NT2/D1 (cell line): Measurements from ENCODE around the gene TMUB2.
"Not testable (repeated sequence)": the region's sequence is repeated elsewhere in the genome, so short reads cannot be mapped to it uniquely, and the experiment has no call there.

Experiments
- DNase-seq: peaks from one replicate; pipeline ENCODE4 v3.0.0-alpha.2; 2011; ENCODE audit warnings: low read depth, low spot score
- H3K27me3 ChIP-seq: 2 replicates; pipeline ENCODE4 v1.6.0; 2011; ENCODE audit warnings: mild to moderate bottlenecking; ENCODE audit not compliant: insufficient read length, insufficient read depth
- H3K36me3 ChIP-seq: 2 replicates; pipeline ENCODE4 v1.6.1; 2011; ENCODE audit warnings: mild to moderate bottlenecking, low read length, mixed read lengths; ENCODE audit not compliant: insufficient read depth, insufficient read length
- H3K4me1 ChIP-seq: 2 replicates; pipeline ENCODE4 v1.5.1; 2011; ENCODE audit not compliant: insufficient read depth, insufficient read length
- H3K4me3 ChIP-seq: 2 replicates; pipeline ENCODE4 v1.5.1; 2011; ENCODE audit warnings: low read depth; ENCODE audit not compliant: insufficient read length
- H3K9ac ChIP-seq: 2 replicates; pipeline ENCODE4 v1.6.0; 2011; ENCODE audit warnings: low read depth; ENCODE audit not compliant: insufficient read length
- H3K9me3 ChIP-seq: 2 replicates; pipeline ENCODE4 v1.5.1; 2011; ENCODE audit warnings: mild to moderate bottlenecking, low read length; ENCODE audit not compliant: insufficient read depth
- SUZ12 ChIP-seq: IDR thresholded peaks from 2 replicates; pipeline ENCODE4 v1.6.1; 2011; ENCODE audit not compliant: insufficient read length, insufficient read depth; ENCODE audit errors: extremely low read depth
- YY1 ChIP-seq: IDR thresholded peaks from 2 replicates; pipeline ENCODE4 v1.6.1; 2011; ENCODE audit not compliant: insufficient read length, insufficient read depth
- ZNF274 ChIP-seq: IDR thresholded peaks from 2 replicates; pipeline ENCODE4 v1.6.1; 2011; ENCODE audit warnings: mild to moderate bottlenecking, low read depth, low read length

TMUB2 gene

DNA sequence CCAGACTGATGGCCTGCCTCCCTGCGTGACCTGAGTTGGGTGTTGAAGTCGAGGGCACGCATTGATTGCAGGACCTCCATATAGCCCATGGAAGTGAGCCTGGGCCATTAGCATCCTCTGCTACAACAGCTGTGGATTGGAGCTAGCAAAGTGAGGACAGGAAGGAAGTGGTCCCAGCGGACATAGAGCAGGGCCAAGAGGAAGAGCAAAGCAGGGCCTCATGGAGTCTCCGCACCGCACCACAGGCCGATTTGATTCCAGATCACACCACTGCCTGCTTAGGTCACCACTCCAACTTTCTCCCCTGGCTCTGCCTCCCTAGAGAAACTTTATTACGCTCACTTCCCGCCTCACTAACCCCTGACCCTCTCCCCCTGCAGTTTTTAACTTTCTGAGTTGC, 43.4 kb downstream of the TMUB2 start:
- no peaks in the 10 kb centered on the region for H3K36me3 ChIP-seq
- no peaks in the 10 kb centered on the region for H3K27me3 ChIP-seq
- H3K9ac ChIP-seq: no peak overlapping the region
- H3K4me1 ChIP-seq: peaks cover 3% of the 10 kb centered on the region
- no peaks in the 10 kb centered on the region for H3K9me3 ChIP-seq
- no peak for DNase-seq
- TF ChIP-seq YY1: no peak
- TF ChIP-seq SUZ12: no peak
- TF ChIP-seq ZNF274: no peak
- no peak overlapping the region for H3K4me3 ChIP-seq

GRCh38 chr17:44232061-44232460, 45.3 kb downstream of the TMUB2 start:
- H3K9ac ChIP-seq: no peak overlapping the region
- H3K9me3 ChIP-seq: no peaks in the 10 kb centered on the region
- no peak for DNase-seq
- H3K4me1 ChIP-seq: peaks cover 5% of the 10 kb centered on the region
- H3K4me3 ChIP-seq: no peak overlapping the region
- no peaks in the 10 kb centered on the region for H3K27me3 ChIP-seq
- H3K36me3 ChIP-seq: no peaks in the 10 kb centered on the region
- TF ChIP-seq ZNF274: no peak
- TF ChIP-seq SUZ12: no peak

DNA sequence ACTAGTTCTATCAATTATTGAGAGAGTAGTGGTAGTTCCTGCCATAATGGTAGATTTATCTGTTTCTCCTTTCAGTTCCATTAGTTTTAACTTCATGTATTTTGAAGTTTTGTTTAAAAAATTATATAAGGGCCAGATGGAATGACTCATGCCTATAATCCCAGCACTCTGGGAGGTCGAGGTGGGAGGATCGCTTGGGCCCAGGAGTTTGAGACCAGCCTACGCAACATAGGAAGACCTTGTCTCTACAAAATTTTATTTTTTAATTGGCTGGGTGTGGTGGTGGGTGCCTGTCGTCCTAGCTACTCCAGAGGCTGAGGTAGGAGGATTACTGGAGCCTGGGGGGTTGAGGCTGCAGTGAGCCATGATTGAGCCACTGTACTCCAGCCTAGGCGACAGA, 46.8 kb downstream of the TMUB2 start:
- peaks cover 3% of the 10 kb centered on the region for H3K4me1 ChIP-seq
- H3K36me3 ChIP-seq: no peaks in the 10 kb centered on the region
- H3K4me3 ChIP-seq: no peak overlapping the region
- DNase-seq: no peak
- no peaks in the 10 kb centered on the region for H3K27me3 ChIP-seq
- H3K9ac ChIP-seq: no peak overlapping the region
- H3K9me3 ChIP-seq: no peaks in the 10 kb centered on the region; the same call in 1 of the 2 replicates
- TF ChIP-seq YY1: no peak
- TF ChIP-seq ZNF274: no peak
- TF ChIP-seq SUZ12: no peak

- DNase-seq: no peak
- no peak for TF ChIP-seq YY1
- no peak for TF ChIP-seq ZNF274
- no peak for TF ChIP-seq SUZ12
- H3K9me3 ChIP-seq: no peaks in the 10 kb centered on the region; the same call in 1 of the 2 replicates
- no peaks in the 10 kb centered on the region for H3K36me3 ChIP-seq
- no peak overlapping the region for H3K9ac ChIP-seq
- peaks cover 3% of the 10 kb centered on the region for H3K4me1 ChIP-seq
- no peak overlapping the region for H3K4me3 ChIP-seq
- H3K27me3 ChIP-seq: no peaks in the 10 kb centered on the region
These were observed 48.8 kb downstream of the TMUB2 start for GRCh38 chr17:44235583-44235936.

GRCh38 chr17:44236444-44236991, 49.7 kb downstream of the TMUB2 start:
- H3K4me1 ChIP-seq: peaks cover 3% of the 10 kb centered on the region
- no peaks in the 10 kb centered on the region; the same call in 1 of the 2 replicates for H3K9me3 ChIP-seq
- DNase-seq: no peak
- H3K9ac ChIP-seq: no peak overlapping the region
- no peak overlapping the region for H3K4me3 ChIP-seq
- H3K27me3 ChIP-seq: no peaks in the 10 kb centered on the region
- H3K36me3 ChIP-seq: no peaks in the 10 kb centered on the region
- TF ChIP-seq ZNF274: no peak
- no peak for TF ChIP-seq YY1
- TF ChIP-seq SUZ12: no peak

DNA sequence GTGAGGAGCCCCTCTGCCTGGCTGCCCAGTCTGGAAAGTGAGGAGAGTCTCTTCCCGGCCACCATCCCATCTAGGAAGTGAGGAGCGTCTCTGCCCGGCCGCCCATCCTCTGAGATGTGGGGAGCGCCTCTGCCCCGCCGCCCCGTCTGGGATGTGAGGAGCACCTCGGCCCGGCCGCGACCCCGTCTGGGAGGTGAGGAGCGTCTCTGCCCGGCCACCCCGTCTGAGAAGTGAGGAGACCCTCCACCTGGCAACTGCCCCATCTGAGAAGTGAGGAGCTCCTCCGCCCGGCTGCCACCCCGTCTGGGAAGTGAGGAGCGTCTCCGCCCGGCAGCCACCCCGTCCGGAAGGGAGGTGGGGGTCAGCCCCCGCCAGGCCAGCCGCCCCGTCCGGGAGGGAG, 51.1 kb downstream of the TMUB2 start:
- H3K9me3 ChIP-seq, H3K9ac ChIP-seq, H3K4me1 ChIP-seq, H3K27me3 ChIP-seq, H3K4me3 ChIP-seq, DNase-seq, H3K36me3 ChIP-seq: not testable (repeated sequence)

DNA sequence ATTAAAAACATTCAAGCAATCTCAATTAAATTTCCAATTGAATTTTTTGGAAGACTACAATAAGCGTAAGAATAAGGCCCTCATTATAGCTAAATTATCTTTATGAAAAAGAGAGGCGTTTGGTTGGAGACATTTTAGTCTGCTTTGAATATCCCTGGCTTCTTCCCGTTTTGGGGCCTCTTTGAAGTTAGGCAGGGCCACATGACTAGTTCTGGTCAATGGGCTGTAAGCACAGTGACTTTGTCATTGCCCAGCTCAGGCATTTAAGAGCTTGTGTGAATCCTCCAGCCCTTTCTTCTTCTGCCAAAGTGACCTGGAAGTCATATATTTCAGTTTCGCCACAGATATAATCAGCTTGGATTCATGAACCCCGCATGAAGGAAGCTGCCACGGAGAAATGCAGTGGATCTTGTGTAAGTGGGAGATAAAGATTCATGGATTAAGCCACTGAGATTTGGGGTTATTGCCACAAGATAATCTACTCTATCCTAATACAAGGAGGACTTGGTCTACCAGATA, 54.4 kb downstream of the TMUB2 start:
- Histone ChIP-seq H3K4me3 (no peak overlapping the region), H3K27me3 (no peaks in the 10 kb centered on the region), H3K9ac (no peak overlapping the region), H3K4me1 (no peaks in the 10 kb centered on the region), H3K36me3 (no peaks in the 10 kb centered on the region), H3K9me3 (no peaks in the 10 kb centered on the region; the same call in 1 of the 2 replicates)
- no peak for DNase-seq
- TF ChIP-seq ZNF274 (no peak), SUZ12 (no peak), YY1 (no peak)
